Kidney tubule cell (primary cell): Measurements from ENCODE around the gene MGST3.
"Not testable (repeated sequence)": the region's sequence is repeated elsewhere in the genome, so short reads cannot be mapped to it uniquely, and the experiment has no call there.

Experiments
- DNase-seq: peaks from one replicate; pipeline ENCODE4 v3.0.0-alpha.2; 2018; ENCODE audit warnings: low spot score

The MGST3 gene

GRCh38 chr1:165629848-165630628 lies 996 bp upstream of the MGST3 start:
- no peak for DNase-seq

- peak; percentile 89 for DNase-seq
These were observed 513 bp downstream of the MGST3 start for GRCh38 chr1:165631342-165632151.

- no peak for DNase-seq
These were observed 1.1 kb downstream of the MGST3 start for GRCh38 chr1:165632152-165632469.

- DNase-seq = no peak
These were observed 1.5 kb downstream of the MGST3 start for GRCh38 chr1:165632491-165632890.

GRCh38 chr1:165633614-165634013 lies 2.6 kb downstream of the MGST3 start:
- peak; percentile 55 for DNase-seq

GRCh38 chr1:165634154-165634921 lies 3.3 kb downstream of the MGST3 start:
- no peak for DNase-seq

GRCh38 chr1:165635329-165635728 lies 4.3 kb downstream of the MGST3 start:
- DNase-seq = no peak

- DNase-seq = no peak
These were observed 4.8 kb downstream of the MGST3 start for GRCh38 chr1:165635823-165636222.

GRCh38 chr1:165637427-165637826 lies 6.4 kb downstream of the MGST3 start:
- DNase-seq = peak; percentile 12

- not testable (repeated sequence) for DNase-seq
These were observed 7.2 kb downstream of the MGST3 start for GRCh38 chr1:165638211-165638610.

GRCh38 chr1:165639821-165640623 lies 9.0 kb downstream of the MGST3 start:
- no peak for DNase-seq

- DNase-seq = no peak
These were observed 10.4 kb downstream of the MGST3 start for GRCh38 chr1:165641231-165641987.

GRCh38 chr1:165644064-165644735 lies 13.2 kb downstream of the MGST3 start:
- peak; percentile 52 for DNase-seq

- DNase-seq = peak; percentile 95
These were observed 14.8 kb downstream of the MGST3 start for GRCh38 chr1:165645654-165646366.

- DNase-seq = no peak
These were observed 16.5 kb downstream of the MGST3 start for GRCh38 chr1:165647517-165647916.

GRCh38 chr1:165647970-165648369 lies 16.9 kb downstream of the MGST3 start:
- peak; percentile 35 for DNase-seq

GRCh38 chr1:165648919-165649572 lies 18.0 kb downstream of the MGST3 start:
- DNase-seq = no peak

GRCh38 chr1:165650981-165651625 lies 20.1 kb downstream of the MGST3 start:
- DNase-seq = no peak
